HS-27A (cell line): ENCODE measurements around the gene SLC36A1.
"Not testable (repeated sequence)": the region's sequence is repeated elsewhere in the genome, so short reads cannot be mapped to it uniquely, and the experiment has no call there.

Experiments
- DNase-seq: peaks from one replicate; pipeline ENCODE4 v3.0.0-alpha.2; 2012; ENCODE audit warnings: low read depth, missing footprints

SLC36A1 gene

DNA sequence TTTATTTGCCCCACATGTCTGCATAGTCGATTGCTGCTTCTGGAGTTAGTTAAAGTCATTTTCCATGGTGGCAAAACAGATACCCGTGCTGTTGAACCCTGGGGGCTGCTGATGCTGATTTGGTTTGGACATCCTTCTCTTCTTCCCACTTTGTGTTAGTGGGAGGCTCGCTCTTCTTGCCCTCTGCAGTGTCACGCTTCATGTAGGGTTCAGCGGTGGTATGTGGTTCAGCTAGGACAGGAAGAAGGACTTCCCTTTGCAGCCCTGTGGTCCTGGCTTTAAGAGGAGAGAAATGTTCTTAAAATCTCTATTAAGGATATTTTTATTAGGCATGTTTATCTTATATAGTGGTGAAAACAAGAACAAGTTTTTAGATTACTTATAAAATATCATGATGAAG lies 36.2 kb downstream of the SLC36A1 start:
- no peak for DNase-seq

DNA sequence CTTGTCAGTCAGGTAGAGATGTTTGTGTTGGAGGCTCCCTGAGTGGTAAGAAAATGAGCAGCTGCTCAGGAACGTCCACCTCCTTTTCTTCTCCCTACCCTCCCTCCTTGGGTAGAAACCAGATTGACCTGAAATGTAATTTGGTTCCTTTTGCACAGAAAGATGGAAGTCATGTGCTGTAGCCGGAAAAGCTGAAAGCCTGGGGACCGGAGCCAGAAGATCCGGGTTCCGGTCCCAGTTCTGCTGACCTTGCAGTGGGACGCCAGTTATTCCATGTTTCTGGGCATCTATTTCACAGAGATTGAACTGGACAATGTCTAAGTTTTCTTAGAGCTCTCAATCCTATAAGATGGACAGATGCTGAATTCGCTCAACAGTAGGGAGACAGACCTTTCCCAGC lies 40.1 kb downstream of the SLC36A1 start:
- no peak for DNase-seq

DNA sequence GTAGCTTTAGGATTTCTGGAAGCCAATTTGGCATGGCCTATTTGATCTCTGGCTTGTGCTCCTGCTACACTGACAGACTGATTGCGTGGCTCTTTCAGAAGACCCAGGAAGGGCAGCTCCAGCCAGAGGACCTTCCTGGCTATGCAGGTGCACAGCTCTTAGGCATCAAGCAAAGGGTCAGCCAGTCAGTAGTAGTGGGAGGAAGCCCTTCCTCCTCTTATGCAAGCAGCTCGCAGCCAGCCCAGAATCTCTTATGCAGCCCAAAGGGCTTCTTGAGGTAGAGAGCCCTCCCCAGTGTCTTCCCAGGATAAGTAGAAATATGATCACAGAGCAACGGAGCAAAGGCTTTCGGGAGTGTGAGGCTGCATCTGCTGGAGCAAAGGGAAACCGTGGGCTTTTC lies 43.2 kb downstream of the SLC36A1 start:
- no peak for DNase-seq

DNA sequence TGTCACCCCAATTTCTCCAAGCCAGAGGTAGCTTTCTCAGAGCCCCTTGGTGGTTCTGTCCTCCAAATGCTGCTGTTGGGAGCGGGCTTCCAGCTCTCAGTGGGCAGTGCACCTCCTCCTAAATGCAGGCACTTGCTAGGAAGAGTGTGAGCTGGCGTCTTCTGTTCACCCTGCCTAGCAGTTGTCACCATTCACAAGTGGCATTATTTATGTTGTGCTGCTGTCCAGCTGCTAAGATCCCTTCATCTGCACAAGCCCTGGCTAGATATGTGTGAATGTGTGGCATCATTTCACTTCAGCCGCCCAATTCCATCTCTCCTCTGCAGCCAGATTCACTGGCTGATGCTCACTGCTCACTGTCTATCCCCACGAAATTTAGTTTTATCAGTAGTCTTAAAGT lies 43.7 kb downstream of the SLC36A1 start:
- no peak for DNase-seq

DNA sequence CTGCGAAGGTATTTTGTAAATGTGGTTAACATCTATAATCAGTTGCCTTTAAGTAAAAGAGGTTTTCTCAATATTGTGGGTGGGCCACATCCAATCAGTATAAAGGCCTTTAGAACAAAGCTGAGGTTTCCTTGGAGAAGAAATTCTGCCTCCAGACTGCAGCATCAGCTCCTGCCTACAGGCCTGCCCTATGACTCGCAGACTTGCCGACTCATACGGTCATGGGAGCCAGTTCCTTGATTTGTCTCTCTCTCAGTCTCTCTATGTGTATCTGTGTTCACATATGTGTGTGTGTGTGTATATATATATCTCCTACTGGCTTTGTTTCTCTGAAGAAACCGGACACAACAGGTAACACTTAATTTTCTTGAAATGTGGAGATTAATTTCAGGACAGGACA lies 45.3 kb downstream of the SLC36A1 start:
- DNase-seq, result no peak

DNA sequence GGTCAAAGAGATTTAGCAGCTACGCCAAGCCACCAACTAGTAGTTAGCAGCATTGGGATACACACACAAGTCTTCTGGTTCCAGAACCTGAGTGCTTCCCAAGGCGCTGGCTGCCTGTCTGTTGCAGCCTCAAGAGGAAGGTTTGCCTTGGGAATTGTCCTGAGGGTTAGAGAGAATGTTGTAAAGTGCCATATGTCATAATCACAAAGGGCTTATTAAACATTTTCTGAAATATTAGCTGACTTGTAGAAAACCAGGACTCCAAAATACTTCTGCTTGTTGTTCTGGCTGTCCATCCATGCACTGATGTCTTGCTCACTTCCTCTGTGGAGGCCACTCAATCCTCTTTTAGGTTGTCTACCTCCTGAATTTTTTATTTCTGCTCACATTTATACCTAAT lies 46.3 kb downstream of the SLC36A1 start:
- no peak for DNase-seq

DNA sequence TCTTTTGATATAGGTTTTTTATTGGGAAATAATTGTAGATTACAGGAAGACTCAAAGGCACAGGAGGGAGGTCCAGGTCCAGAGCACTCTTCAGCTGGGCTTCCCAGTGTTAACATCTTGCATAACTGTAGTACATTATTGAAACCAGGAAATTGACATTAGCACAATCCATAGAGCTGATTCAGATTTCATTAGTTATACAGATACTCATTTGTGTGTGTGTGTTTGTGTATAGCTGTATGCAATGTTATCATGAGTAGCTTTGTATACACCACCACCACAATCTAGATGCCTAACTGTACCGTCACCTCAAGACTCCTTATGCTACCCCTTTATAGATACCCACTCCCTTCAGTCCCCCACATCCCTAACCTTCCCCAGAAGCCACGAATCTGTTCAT lies 47.9 kb downstream of the SLC36A1 start:
- DNase-seq, result no peak

DNA sequence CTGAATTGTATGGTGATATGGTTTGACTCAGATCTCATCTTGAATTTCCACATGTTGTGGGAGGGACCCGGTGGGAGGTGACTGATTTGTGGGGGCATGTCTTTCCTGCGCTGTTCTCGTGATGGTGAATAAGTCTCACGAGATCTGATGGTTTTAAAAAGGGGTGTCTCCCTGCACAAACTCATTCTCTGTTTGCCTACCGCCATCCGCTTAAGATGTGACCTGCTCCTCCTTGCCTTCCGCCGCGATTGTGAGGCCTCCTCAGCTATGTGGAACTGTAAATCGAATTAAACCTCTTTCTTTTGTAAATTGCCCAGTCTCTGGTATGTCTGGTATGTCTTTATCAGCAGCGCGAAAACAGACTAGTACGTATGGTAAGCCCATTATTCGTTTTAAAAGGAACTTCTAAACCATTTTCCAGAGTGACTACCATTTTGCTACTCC lies 48.7 kb downstream of the SLC36A1 start:
- no peak for DNase-seq

DNA sequence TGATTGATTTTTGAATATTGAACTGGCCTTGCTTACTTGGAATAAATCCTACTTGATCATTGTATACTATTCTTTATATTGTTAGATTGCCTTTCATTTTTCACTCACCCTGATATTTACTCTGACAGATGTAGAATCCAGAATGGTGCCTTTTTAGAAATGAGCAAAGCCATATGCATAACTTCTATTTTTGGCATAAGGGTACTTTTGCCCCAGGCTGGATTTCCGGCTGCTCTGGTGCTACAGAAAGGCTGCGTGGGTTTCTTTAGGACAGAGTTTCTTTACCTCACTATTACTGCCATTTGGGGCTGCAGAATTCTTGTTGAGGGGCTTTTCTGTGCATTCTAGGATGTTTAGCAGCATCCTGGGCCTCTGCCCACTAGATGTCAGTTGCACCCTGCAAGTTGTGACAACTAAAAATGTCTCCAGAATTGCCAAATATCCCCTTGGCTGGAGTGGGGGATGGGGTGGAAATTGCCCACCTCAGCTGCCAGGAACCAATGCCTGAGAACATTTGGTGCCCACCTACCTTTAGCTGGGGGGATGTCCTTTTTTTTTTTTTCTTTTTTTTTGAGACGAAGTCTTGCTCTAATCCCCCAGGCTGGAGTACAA lies 50.1 kb downstream of the SLC36A1 start:
- no peak for DNase-seq

DNA sequence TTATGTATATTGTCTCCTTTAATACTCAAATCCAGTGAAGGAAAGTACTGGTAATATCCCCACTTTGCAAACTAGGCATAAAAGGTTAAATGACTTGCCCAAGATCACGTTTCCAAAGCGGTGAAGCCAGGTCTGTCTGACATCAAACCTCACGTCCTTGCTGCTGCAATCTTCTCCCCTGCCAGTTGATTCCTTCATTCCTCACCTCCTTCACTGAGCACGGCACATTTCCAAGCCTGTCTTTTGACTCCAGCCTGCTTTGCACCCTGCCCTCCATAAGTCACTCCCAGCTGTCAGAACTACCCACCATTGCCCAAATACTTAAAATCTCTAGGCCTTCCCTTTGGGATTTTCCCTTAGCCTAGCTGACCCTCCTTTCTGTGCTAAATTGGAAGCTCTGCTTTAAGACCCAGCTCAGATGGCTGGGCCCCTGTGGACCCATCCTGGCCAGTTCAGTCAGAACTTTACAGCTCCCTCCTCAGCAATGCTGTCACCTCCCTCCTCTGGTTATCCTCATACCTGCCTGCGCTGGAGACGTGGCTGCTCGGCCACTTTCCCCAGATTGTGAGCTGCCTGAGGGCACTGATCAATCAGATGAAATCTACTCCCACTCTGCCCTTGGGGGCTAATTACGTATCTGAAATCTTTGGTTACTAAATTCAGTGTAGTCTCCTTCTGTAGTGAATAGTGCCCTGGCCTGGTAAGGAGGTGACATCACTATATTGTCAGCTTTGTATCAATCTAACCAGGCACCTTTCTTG lies 51.2 kb downstream of the SLC36A1 start:
- no peak for DNase-seq

DNA sequence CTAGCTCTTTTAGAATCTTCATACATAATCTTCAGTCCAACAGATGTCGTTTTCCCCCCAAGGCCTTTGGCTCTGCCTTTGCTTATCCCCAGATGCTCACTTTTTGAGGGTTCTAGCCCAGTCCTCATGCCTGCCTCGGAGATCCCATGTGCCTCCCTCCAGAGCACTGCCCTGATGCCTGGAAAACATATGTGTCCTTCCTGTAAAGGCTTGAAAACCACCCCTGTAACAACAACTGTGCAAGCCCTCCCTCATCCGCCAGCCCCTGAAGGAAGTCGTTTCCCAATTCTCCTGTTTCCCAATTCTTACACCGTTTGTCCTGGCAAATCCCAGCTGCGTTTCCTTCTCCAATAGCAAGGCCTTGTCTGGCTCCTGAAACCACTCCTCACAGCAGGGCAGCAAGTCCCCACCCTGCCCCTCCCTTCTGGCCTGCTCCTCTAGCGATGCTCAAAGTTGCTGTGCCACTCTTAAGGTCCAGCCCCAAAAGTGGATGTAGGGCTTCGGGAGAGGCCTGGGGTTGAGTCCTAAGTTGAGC lies 52.2 kb downstream of the SLC36A1 start:
- no peak for DNase-seq

DNA sequence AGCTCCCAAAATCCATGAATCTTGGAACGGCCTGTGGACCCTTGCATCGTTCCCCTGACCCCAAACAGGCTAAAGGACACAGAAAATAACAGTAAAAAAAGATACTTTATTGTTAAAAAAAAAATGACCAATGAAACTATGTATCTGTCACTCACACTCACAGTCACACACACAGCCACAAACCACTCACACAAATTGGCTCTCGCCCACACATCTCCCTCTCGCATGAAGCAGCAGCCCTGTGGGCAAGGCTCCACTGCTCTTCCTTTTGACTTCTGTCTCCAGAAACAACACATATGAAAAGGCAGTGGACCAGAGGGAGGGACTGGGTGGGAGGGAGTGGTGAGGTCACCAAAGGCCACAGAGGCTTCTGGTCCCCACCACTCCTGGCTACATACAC lies 56.6 kb downstream of the SLC36A1 start:
- no peak for DNase-seq

DNA sequence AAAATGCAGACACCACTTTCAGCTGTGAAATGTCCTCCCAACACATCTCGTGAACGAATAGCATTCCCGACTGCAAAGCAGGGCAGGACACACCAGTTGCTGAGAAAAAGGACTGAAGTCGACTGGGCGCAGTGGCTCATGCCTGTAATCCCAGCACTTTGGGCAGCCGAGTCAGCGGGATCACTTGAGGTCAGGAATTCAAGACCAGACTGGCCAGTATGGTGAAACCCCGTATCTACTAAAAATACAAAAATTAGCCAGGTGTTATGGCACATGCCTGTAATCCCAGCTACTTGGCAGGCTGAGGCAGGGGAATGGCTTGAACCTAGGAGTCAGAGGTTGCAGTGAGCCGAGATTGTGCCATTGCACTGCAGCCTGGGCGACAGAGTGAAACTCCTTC lies 60.9 kb downstream of the SLC36A1 start:
- not testable (repeated sequence) for DNase-seq

DNA sequence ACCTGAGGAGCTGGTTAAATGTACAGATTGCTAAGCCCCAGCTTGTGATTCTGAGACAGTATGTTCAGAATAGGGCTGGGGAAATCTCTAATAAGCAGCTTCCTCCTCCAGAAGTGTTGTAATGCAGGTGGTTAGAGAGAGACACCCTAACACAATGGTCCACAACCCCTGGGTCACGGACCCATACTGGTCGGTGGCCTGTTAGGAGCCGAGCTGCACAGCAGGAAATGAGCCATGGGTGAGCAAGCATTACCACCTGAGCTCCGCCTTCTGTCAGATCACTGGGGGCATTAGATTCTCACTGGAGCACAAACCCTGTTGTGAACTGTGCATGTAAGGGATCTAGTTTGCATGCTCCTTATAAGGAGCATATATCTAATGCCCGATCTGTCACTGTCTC lies 61.8 kb downstream of the SLC36A1 start:
- DNase-seq, result no peak

DNA sequence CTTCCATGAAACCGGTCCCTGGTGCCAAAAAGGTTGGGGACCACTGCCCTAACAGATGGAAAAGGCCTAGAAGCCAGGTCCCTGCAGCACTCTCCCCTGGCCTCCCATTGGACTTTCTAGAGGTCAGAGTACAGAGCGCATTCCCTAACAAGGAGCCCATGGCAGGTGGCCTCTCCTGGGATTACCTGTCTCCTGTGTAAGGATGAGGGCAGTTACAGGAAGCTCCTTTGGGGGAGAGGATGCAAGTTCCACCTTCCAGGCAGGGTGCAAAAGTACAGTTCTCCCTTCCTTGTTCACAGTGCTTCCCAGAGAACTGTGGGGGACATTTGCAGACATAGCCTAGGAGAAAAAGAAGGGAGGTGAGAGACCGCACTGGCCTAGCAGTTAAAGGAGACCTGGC lies 62.4 kb downstream of the SLC36A1 start:
- no peak for DNase-seq

DNA sequence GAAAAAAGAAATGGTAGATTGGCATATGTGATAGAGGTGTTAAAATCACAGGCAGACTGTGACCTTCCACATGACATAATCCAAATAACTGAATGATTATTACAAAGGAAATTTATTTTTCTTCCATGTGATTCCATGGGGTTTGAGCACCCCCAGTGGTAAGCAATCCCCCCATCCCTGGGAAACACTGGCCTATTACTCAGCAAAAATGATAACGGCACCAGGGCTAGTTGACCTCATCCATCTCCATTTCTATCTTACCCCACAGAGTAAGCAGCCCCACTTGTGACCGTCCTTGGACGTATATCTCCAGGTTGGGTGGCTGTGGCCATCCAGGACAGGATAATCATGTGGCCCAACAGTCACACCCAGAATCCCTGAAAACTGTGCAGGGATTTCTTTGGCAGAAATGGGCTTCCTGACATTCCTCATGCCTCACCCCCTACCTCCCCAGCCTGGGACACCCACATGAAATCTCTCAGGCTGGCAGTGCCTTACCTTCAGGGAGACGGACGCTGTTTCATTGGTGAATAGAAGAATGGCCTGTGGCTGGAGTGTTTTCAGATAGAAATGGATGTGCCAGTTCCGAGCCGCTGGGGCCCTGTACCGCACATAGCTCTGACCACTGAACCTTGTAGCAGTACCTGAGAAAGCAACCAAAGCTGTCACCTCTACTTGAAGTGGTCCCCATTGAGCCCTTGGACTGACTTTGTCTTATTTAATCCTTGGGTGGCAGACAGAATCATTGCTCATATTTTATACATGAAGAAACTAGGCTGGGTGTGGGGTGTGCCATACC lies 69.9 kb downstream of the SLC36A1 start:
- DNase-seq, result no peak

DNA sequence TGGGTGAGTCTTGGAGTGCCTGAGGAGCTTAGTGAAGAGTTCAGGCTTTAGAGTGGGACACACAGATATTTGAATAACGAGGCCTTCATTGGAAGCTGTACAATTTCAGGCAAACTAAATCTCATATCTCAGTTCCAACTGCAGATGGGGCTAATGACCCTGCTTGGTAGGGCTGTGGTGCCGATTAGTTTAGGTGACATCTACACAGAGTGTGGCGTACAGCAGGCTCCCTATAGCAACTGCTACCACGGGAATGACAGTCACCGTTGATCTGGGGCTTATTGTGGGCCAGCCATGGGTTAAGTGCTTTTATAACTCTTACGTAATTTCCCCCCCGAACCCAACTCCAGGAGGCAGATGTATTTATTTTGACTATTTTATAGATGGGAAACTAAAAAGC lies 72.9 kb downstream of the SLC36A1 start:
- no peak for DNase-seq

DNA sequence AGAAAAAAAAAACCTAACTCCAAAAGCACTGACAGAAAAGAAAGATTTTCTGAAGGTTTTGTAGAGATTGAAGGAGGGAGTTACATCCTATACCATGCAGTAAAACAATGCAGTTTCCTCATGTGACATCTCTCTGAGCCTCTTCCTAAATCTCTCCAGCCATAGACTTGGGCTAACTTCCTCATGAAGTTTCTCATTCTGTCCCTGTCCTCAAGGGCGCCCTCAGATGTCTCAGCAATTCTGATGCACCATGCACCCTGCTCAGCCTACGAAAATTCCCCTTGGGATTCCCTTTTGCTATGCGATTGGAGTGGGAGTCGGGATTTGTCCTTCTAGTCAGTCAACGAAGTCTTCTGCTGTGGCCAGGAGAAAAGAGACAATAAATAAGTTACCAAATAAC lies 74.8 kb downstream of the SLC36A1 start:
- DNase-seq, result no peak

DNA sequence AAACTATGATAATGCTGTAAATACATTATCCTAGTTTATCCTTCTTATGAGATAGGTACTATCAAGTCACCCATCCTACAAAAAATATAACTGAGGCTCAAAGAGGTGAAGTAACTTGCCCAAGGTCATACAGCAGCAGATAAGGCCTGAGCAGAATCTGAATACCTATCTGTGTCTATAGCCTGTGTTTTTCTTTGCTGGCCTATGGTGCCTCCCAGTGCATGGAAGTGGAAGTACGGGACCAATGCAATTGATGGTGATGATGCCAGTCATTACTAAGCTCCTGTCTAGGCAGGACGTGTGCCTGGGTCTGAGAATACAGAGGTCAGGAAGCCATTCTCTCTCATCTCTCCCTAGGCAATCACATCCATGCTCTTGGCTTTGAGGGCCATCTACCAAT lies 75.9 kb downstream of the SLC36A1 start:
- DNase-seq, result no peak

DNA sequence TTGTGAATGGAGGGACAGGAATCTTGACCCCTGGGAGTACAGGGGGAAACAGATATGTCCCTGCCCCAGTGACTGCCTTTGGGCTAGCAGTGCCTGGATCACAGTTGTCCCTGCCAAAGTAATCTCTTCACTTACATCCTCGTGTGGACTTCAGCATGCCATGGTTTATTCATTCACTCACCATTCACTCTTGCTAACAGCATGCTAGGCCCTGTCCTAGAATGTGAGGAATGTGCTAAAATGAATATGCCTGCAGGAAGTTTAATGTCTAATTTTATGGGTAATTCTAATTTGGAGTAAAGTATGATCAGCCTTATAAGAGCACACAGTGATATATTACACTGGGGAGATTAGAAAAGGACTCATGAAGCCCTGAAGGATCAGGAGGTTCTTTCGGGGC lies 80.8 kb downstream of the SLC36A1 start:
- DNase-seq, result no peak

DNA sequence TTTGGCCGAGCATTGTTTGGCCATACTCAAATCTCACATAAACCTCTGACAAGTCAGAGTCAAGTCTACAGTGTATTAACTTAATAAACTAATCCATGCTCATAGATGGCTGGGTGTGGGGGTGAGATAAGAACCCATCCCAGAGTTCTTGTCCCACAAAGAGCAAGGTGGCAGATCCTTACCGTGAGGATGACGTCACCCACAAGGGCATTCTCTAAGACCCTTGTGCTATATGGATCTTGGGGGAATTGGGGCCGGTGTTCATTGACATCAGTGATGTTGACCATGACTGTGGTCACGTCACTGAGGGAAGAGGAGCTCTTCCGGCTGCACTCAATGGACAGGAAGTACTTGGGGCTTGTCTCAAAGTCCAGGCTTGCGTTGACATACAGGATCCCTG lies 81.6 kb downstream of the SLC36A1 start:
- no peak for DNase-seq

DNA sequence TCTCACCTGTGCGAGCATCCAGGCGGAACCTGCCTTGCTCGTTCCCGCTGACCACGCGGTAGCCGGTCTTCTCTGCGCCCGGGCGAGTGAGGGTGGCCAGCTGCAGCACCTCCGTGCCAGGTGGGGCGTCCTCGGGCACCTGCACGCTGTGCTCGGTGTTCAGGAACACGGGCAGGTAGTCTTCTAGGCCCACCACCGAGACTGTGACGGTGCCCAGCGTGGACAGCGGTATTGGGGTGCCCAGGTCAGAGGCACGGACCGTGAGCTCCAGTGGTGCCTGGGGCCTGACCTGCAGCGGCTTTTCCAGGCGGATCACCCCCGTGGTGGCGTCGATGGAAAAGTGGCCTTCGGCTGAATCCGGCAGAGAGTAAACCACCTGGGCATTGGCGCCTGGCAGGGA lies 84.2 kb downstream of the SLC36A1 start:
- DNase-seq, result no peak

DNA sequence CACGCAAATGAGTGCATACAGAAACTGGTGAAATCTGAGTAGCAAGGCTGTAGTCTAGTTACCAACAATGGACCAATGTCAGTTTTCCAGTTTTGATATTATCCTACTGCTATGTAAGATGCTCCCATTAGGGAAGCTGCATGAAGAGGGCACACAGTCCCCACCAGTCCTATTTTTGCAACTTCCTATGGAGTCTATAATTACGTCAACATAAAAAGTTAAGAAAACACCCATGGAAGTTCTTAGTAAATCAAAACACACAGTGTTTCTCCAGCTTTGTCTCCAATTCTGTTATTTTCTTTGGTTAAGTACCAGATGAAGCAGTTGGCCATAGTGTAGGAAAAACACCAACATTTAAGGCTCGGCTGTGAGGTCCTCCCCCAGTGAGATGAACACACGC lies 85.0 kb downstream of the SLC36A1 start:
- no peak for DNase-seq
